LHCN-M2 (cell line): Measurements from ENCODE around the gene CHSY1. TPM values are rescaled to one million over a fixed set of nuclear protein-coding genes. Genes with fewer than 3 reads are reported as not detected.

Experiments
- DNase-seq: peaks from one replicate; pipeline ENCODE4 v3.0.0-alpha.2; 2012; ENCODE audit warnings: low read depth
- total RNA-seq: library from RNA; depleted of rRNA; stranded (reverse); fragments of >200 nt; gene quantifications from 2 replicates; pipeline ENCODE4 v1.2.3, GENCODE V29; 2014

Gene CHSY1
- total RNA-seq, 1 experiment from 2014 or later = 21.8 TPM

- DNase-seq = no peak
Observed at GRCh38 chr15:101152914-101153313, 98.9 kb downstream of the CHSY1 start.

- no peak for DNase-seq
Observed at GRCh38 chr15:101151288-101151687, 100.6 kb downstream of the CHSY1 start.

GRCh38 chr15:101150723-101151040 lies 101.2 kb downstream of the CHSY1 start:
- DNase-seq = no peak

- DNase-seq = no peak
Observed at GRCh38 chr15:101149864-101150722, 101.8 kb downstream of the CHSY1 start.

- DNase-seq = no peak
Observed at GRCh38 chr15:101148881-101149664, 102.8 kb downstream of the CHSY1 start.

GRCh38 chr15:101148166-101148880 lies 103.5 kb downstream of the CHSY1 start:
- no peak for DNase-seq

- DNase-seq = no peak
Observed at GRCh38 chr15:101147181-101147580, 104.7 kb downstream of the CHSY1 start.

GRCh38 chr15:101146118-101146702 lies 105.6 kb downstream of the CHSY1 start:
- no peak for DNase-seq

GRCh38 chr15:101145362-101145761 lies 106.5 kb downstream of the CHSY1 start:
- DNase-seq = peak; percentile 18

GRCh38 chr15:101143321-101143720 lies 108.5 kb downstream of the CHSY1 start:
- DNase-seq = no peak

GRCh38 chr15:101142711-101143110 lies 109.1 kb downstream of the CHSY1 start:
- DNase-seq = no peak

- DNase-seq = no peak
Observed at GRCh38 chr15:101141926-101142527, 109.8 kb downstream of the CHSY1 start.

- no peak for DNase-seq
Observed at GRCh38 chr15:101140697-101141065, 111.2 kb downstream of the CHSY1 start.

GRCh38 chr15:101139986-101140696 lies 111.7 kb downstream of the CHSY1 start:
- DNase-seq = no peak

- peak; percentile 19 for DNase-seq
Observed at GRCh38 chr15:101138913-101139880, 112.7 kb downstream of the CHSY1 start.

- DNase-seq = no peak
Observed at GRCh38 chr15:101138086-101138660, 113.7 kb downstream of the CHSY1 start.

- DNase-seq = no peak
Observed at GRCh38 chr15:101137312-101137940, 114.4 kb downstream of the CHSY1 start.

GRCh38 chr15:101136381-101137268 lies 115.2 kb downstream of the CHSY1 start:
- DNase-seq = no peak
